Astrocyte of the spinal cord (primary cell): ENCODE data around the gene EXOC6B.
"Not testable (repeated sequence)": the region's sequence is repeated elsewhere in the genome, so short reads cannot be mapped to it uniquely, and the experiment has no call there.

Source experiments
- DNase-seq: peaks from one replicate; pipeline ENCODE4 v3.0.0; 2011; ENCODE audit warnings: low read depth, low spot score
- H3K4me3 ChIP-seq: 2 replicates; pipeline ENCODE4 v1.5.1; 2011; ENCODE audit warnings: low read depth, mild to moderate bottlenecking, low read length, moderate library complexity
- CTCF ChIP-seq: IDR thresholded peaks from 2 replicates; pipeline ENCODE4 v1.5.1; 2012; ENCODE audit warnings: low read depth, mild to moderate bottlenecking, low read length, inconsistent platforms
- in situ Hi-C: cut with HindIII; loops from 2 replicates; pipeline ENCODE4 v1.10.0; 2017; ENCODE audit warnings: low sequenced_read_pairs

Gene EXOC6B

GRCh38 chr2:72573232-72573631 is 252.6 kb downstream of the EXOC6B start:
- in situ Hi-C loops: no loop called here
- TF ChIP-seq CTCF: no peak
- no peak overlapping the region for H3K4me3 ChIP-seq
- no peak for DNase-seq

- in situ Hi-C loops: no loop called here
- DNase-seq: peak; percentile 58
- no peak for TF ChIP-seq CTCF
- H3K4me3 ChIP-seq: no peak overlapping the region
These were observed 253.3 kb downstream of the EXOC6B start for GRCh38 chr2:72572501-72572900.

- in situ Hi-C loops: no loop called here
- peak; percentile 15 for DNase-seq
- TF ChIP-seq CTCF: no peak
These were observed 255.4 kb downstream of the EXOC6B start for GRCh38 chr2:72570413-72570812.

GRCh38 chr2:72562451-72563153 is 263.2 kb downstream of the EXOC6B start:
- H3K4me3 ChIP-seq: no peak overlapping the region
- DNase-seq: peak; percentile 42
- TF ChIP-seq CTCF: no peak
- in situ Hi-C loops: no loop called here

More at GRCh38 chr2:72570413-72570812, 255.4 kb downstream of the EXOC6B start:
- no peak overlapping the region for H3K4me3 ChIP-seq

- in situ Hi-C loops: no loop called here
- no peak for TF ChIP-seq CTCF
- peak; percentile 80 for DNase-seq
- no peak overlapping the region for H3K4me3 ChIP-seq
These were observed 264.1 kb downstream of the EXOC6B start for GRCh38 chr2:72561621-72562318.

GRCh38 chr2:72555943-72556342 is 269.9 kb downstream of the EXOC6B start:
- in situ Hi-C loops: no loop called here
- H3K4me3 ChIP-seq: no peak overlapping the region
- TF ChIP-seq CTCF: no peak
- no peak for DNase-seq

- DNase-seq, in situ Hi-C loops, H3K4me3 ChIP-seq: not testable (repeated sequence)
These were observed 270.5 kb downstream of the EXOC6B start for GRCh38 chr2:72555363-72555762.

- in situ Hi-C loops, H3K4me3 ChIP-seq, DNase-seq: not testable (repeated sequence)
These were observed 270.9 kb downstream of the EXOC6B start for GRCh38 chr2:72554910-72555309.
